A172 (cell line): ENCODE measurements around the gene HOXB5. TPM values are rescaled to one million over a fixed set of nuclear protein-coding genes. Genes with fewer than 3 reads are reported as not detected.

ENCODE experiments used
- DNase-seq: peaks from one replicate; pipeline ENCODE4 v3.0.0-alpha.2; 2015; ENCODE audit warnings: low spot score
- total RNA-seq: library from RNA; depleted of rRNA; stranded (reverse); fragments of >200 nt; shearing (Covaris generic); gene quantifications from 2 replicates; pipeline ENCODE4 v1.2.3, GENCODE V29; 2014

The HOXB5 gene
- total RNA-seq, 1 experiment from 2014 or later, result 2.4 TPM

- DNase-seq, result no peak
Observed at GRCh38 chr17:48629411-48629759, 35.8 kb upstream of the HOXB5 start.

GRCh38 chr17:48628649-48629410 lies 35.3 kb upstream of the HOXB5 start:
- DNase-seq, result no peak

GRCh38 chr17:48627623-48628521 lies 34.3 kb upstream of the HOXB5 start:
- no peak for DNase-seq

- no peak for DNase-seq
Observed at GRCh38 chr17:48627118-48627597, 33.6 kb upstream of the HOXB5 start.

GRCh38 chr17:48626245-48627117 lies 32.9 kb upstream of the HOXB5 start, which contains the start of gene HOXB9:
TSS of gene HOXB9 (minus strand) at chr17:48626358. CDS start at chr17:48626269, 89 bp downstream.
- DNase-seq, result peak; percentile 77

GRCh38 chr17:48625495-48626244 lies 32.1 kb upstream of the HOXB5 start:
- peak; percentile 46 for DNase-seq

- peak; percentile 39 for DNase-seq
Observed at GRCh38 chr17:48624544-48625494, 31.2 kb upstream of the HOXB5 start.

- no peak for DNase-seq
Observed at GRCh38 chr17:48624118-48624517, 30.5 kb upstream of the HOXB5 start.

- no peak for DNase-seq
Observed at GRCh38 chr17:48623583-48623982, 30.0 kb upstream of the HOXB5 start.

GRCh38 chr17:48622857-48623256 lies 29.3 kb upstream of the HOXB5 start:
- DNase-seq, result no peak

GRCh38 chr17:48621410-48622392 lies 28.1 kb upstream of the HOXB5 start:
- DNase-seq, result no peak

- no peak for DNase-seq
Observed at GRCh38 chr17:48620461-48621139, 27.0 kb upstream of the HOXB5 start.

- DNase-seq, result no peak
Observed at GRCh38 chr17:48619826-48620449, 26.4 kb upstream of the HOXB5 start.

GRCh38 chr17:48618256-48618896 lies 24.8 kb upstream of the HOXB5 start:
- peak; percentile 92 for DNase-seq

- peak; percentile 39 for DNase-seq
Observed at GRCh38 chr17:48617471-48618255, 24.1 kb upstream of the HOXB5 start.
